ENCODE measurements around the gene PBRM1. TPM values are rescaled to one million over a fixed set of nuclear protein-coding genes. Genes with fewer than 3 reads are reported as not detected.

PBRM1 gene
- 77.1 and 87.1 TPM in 2 replicates for total RNA-seq
- polyA plus RNA-seq = 18.2 and 26.7 TPM in 2 replicates
- polyA plus RNA-seq (2011; cell fraction: cytosol; rRNA removed) = 19.5 and 20.7 TPM in 2 replicates
- polyA plus RNA-seq (2011; cell fraction: nucleus; rRNA removed) = 46.6 and 54.5 TPM in 2 replicates
- polyA plus RNA-seq (2012) = 24.6 and 33.8 TPM in 2 replicates
- 100 and 122 TPM in 2 replicates for polyA minus RNA-seq
- polyA minus RNA-seq (2011; cell fraction: cytosol; rRNA and poly(A)+ RNA removed) = 44.1 TPM
- 109 and 195 TPM in 2 replicates for polyA minus RNA-seq (2011; cell fraction: nucleus; rRNA and poly(A)+ RNA removed)
- Bru-seq, nascent RNA = percentile 89 among the genes with signal in this experiment
- BruChase-seq, experiment 1, labeled RNA remaining after a 6-hour chase = percentile 88 among the genes with signal in this experiment
- percentile 85 among the genes with signal in this experiment for BruChase-seq, experiment 2, labeled RNA remaining after a 2-hour chase
- long read RNA-seq, partial matches to known transcripts = 62 of 79 reads
- long read RNA-seq, other reads (novel, unspliced or antisense) = 17 of 79 reads

DNA sequence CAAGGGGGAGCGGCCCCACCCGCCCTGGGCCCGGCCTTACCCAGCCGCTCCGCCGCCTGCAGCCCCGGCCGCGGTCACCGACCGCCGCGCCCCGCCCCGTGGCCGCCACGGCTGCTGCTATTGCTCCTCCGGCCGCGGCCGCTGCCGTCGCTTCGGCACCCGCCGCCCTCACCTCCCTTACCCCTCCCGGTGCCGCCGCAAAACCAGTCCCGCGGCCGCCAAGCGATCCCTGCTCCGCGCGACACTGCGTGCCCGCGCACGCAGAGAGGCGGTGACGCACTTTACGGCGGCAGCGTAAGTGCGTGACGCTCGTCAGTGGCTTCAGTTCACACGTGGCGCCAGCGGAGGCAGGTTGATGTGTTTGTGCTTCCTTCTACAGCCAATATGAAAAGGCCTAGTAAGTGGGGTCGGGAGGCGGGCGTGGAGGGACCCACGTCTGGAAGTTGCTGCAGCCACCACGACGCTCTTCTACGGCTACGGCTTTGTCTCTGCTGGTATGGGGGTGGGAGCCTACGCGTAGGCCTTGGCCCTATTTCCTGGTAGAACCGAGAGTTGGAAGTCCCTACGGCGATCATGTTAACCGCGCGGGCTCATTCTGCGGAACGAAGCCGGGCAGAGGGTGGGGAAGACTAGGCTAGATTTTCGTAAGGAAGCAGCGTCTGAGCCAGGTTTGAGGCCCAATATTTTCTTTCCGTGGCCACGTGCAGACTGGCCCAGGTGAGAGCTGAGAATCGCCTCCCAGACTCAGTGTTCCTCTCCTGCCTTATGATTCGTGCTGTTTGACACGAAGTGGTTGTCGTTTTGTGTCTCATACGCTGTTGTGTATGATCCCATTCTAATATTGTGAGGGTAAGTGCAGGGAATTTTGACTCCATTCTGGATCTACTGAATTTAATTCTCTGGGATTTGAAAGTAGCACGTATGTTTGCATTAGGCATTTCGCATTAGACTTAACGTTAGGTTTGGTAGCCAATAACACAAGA, at the start of gene PBRM1, which contains the start of gene GNL3:
Gene PBRM1, minus strand, starts transcription at position 205 of the 983 bp plus-strand sequence.
Gene GNL3, plus strand, starts transcription at position 324 of the 983 bp plus-strand sequence. Its CDS starts 61 bp downstream, at position 385.
- H3K4me3 ChIP-seq (replicated peaks in 1 of 3; ENCODE audit: insufficient read depth in 1 of 3, low read depth in 1 of 3, low read length in 3 of 3) = peak within 1 kb of the TSS; percentile 97 to 99 (median 99)
- intact Hi-C loops (cut with micrococcal nuclease) = loop anchor here (2.0 to 10.0 kb wide), 3 partner anchors 15 to 211 kb away; partner anchors contain the start of gene GLT8D1
- no peaks in the 10 kb centered on the region for H3K9me1 ChIP-seq (replicated peaks; ENCODE audit: control insufficient read depth, extremely low read depth, insufficient read depth, low read length)
- peaks cover 4% of the 10 kb centered on the region for H4K20me1 ChIP-seq (replicated peaks; ENCODE audit: control insufficient read depth, extremely low read depth, insufficient read depth, low read length)
- BruUV-seq (replicated peaks) = TSS peak; percentile 58
- peak; percentile 84 for FAIRE-seq
- peak; percentile 94 for TF ChIP-seq POLR2AphosphoS5 (IDR thresholded peaks at IDR 0.05; ENCODE audit: insufficient read depth, low read depth, low read length)
- peak; percentile 98 for TF ChIP-seq MYC (IDR thresholded peaks at IDR 0.05; ENCODE audit: low read depth, low read length)
- TF ChIP-seq, protein P1, sequence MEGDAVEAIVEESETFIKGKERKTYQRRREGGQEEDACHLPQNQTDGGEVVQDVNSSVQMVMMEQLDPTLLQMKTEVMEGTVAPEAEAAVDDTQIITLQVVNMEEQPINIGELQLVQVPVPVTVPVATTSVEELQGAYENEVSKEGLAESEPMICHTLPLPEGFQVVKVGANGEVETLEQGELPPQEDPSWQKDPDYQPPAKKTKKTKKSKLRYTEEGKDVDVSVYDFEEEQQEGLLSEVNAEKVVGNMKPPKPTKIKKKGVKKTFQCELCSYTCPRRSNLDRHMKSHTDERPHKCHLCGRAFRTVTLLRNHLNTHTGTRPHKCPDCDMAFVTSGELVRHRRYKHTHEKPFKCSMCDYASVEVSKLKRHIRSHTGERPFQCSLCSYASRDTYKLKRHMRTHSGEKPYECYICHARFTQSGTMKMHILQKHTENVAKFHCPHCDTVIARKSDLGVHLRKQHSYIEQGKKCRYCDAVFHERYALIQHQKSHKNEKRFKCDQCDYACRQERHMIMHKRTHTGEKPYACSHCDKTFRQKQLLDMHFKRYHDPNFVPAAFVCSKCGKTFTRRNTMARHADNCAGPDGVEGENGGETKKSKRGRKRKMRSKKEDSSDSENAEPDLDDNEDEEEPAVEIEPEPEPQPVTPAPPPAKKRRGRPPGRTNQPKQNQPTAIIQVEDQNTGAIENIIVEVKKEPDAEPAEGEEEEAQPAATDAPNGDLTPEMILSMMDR (IDR thresholded peaks at IDR 0.05; ENCODE audit: extremely low read depth in 1 of 2, insufficient read depth in 1 of 2, low read depth in 1 of 2, low read length in 2 of 2) = no peak
- no peak for TF ChIP-seq FOS (IDR thresholded peaks at IDR 0.05; ENCODE audit: borderline replicate concordance, insufficient read depth, low read length)
- TF ChIP-seq, protein P2, sequence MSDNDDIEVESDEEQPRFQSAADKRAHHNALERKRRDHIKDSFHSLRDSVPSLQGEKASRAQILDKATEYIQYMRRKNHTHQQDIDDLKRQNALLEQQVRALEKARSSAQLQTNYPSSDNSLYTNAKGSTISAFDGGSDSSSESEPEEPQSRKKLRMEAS (IDR thresholded peaks at IDR 0.05; ENCODE audit: insufficient read depth, insufficient read length) = peak; percentile 96
- peak; percentile 91 for TF ChIP-seq POLR2A (IDR thresholded peaks at IDR 0.05; ENCODE audit: low read depth, low read length)
- TF ChIP-seq JUN (IDR thresholded peaks at IDR 0.05; ENCODE audit: borderline replicate concordance, insufficient read depth, insufficient read length, low read depth) = peak; percentile 5
- no peak for TF ChIP-seq EZH2 (IDR thresholded peaks at IDR 0.05; ENCODE audit: borderline replicate concordance, low read depth, low read length, severe bottlenecking)
- no peak for TF ChIP-seq GATA2 (IDR thresholded peaks at IDR 0.05; ENCODE audit: insufficient read depth, insufficient read length, low read depth, low read length)
- H3K4me2 ChIP-seq (ENCODE audit: insufficient read depth, low read length) = peak within 1 kb of the TSS; percentile 96
- H3K27ac ChIP-seq (ENCODE audit: insufficient read depth, low read depth, low read length) = peak within 1 kb of the TSS; percentile 94
- dilution Hi-C loops (cut with MboI; ENCODE audit: extremely low pct_ligation_motif_present, low sequenced_read_pairs) = no loop called here
- no peaks in the 10 kb centered on the region for H3K9me3 ChIP-seq (replicated peaks; ENCODE audit: control insufficient read depth, insufficient read depth, low read length)
- CTCF ChIA-PET = interaction anchor here (1.0 kb wide), 1 partner anchor 274 kb away, joined by 3 read pairs; no protein-coding TSS in a partner anchor
- peaks cover 90% of the 10 kb centered on the region for H3K79me2 ChIP-seq (ENCODE audit: control insufficient read depth, insufficient read depth, low read length)
- peaks cover 23% of the 10 kb centered on the region in 2 experiments for H3K36me3 ChIP-seq (ENCODE audit: control insufficient read depth in 2 of 2, extremely low read depth in 1 of 2, insufficient read depth in 2 of 2, low read length in 2 of 2)
- peaks cover 18% of the 10 kb centered on the region for H3K4me1 ChIP-seq (ENCODE audit: control insufficient read depth, extremely low read depth, insufficient read depth, low read length)
- peak; percentile 96 for DNase-seq (ENCODE audit: low read depth, low spot score)
- POLR2A ChIA-PET = no interaction called here
- H2AFZ ChIP-seq (ENCODE audit: low read depth, low read length) = peak within 1 kb of the TSS; percentile 67
- H3K9ac ChIP-seq (replicated peaks; ENCODE audit: extremely low read depth, insufficient read depth, low read length) = peak within 1 kb of the TSS; percentile 98
- no peaks in the 10 kb centered on the region for H3K27me3 ChIP-seq (ENCODE audit: control insufficient read depth in 2 of 2, insufficient read depth in 2 of 2, low read length in 2 of 2)
